ENCODE results near the gene MRPL20. TPM values are rescaled to one million over a fixed set of nuclear protein-coding genes. Genes with fewer than 3 reads are reported as not detected.

MRPL20 gene
- total and polyA plus RNA-seq, 10 donors = 67.4 to 168 (median 101) TPM

DNA sequence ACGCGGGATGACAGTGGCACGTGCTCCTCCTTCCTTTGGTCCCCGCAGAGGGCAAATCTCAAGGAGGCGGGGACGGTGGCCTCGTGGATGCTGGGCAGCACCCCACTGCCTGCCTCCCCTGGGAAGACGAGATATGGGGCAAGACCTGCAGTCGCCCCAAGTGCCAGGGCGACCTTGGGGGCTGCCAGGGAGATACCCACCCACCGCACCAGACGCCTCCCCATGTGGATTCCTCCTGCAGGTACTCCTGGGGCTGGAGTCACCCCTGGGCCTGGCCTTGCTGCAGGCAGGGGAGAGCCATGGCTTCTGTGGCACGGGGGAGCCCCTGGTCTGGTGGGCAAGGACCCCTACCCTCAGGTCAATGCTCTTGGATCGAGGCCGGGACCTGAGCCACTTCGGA lies 26.2 kb downstream of the MRPL20 start:
- TF ChIP-seq POLR2A (IDR thresholded peaks at IDR 0.05) = no peak
- TF ChIP-seq POLR2AphosphoS5 (IDR thresholded peaks at IDR 0.05) = no peak
- TF ChIP-seq, protein P1, sequence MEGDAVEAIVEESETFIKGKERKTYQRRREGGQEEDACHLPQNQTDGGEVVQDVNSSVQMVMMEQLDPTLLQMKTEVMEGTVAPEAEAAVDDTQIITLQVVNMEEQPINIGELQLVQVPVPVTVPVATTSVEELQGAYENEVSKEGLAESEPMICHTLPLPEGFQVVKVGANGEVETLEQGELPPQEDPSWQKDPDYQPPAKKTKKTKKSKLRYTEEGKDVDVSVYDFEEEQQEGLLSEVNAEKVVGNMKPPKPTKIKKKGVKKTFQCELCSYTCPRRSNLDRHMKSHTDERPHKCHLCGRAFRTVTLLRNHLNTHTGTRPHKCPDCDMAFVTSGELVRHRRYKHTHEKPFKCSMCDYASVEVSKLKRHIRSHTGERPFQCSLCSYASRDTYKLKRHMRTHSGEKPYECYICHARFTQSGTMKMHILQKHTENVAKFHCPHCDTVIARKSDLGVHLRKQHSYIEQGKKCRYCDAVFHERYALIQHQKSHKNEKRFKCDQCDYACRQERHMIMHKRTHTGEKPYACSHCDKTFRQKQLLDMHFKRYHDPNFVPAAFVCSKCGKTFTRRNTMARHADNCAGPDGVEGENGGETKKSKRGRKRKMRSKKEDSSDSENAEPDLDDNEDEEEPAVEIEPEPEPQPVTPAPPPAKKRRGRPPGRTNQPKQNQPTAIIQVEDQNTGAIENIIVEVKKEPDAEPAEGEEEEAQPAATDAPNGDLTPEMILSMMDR (IDR thresholded peaks at IDR 0.05 in 8 of 11, conservative IDR thresholded peaks at IDR 0.05 in 3 of 11) = no peak
- Histone ChIP-seq H3K36me3 (peaks cover 0 to 37% (median 14%) of the 10 kb centered on the region in 6 donors), H3K4me1 (peaks cover 4 to 11% (median 5%) of the 10 kb centered on the region in 6 donors), H3K4me3 (no peak overlapping the region), H3K9me3 (no peaks in the 10 kb centered on the region), H3K27me3 (replicated peaks in 1 of 7) (no peaks in the 10 kb centered on the region), H3K27ac (no peak overlapping the region)
- intact Hi-C loops (cut with DNase I; ENCODE audit: low total_unique reads) = no loop called here
- no peak for DNase-seq
- 91 to 99% (median 96%) methylated on average over 15 to 16 of the region's 16 CpGs for WGBS, 5 donors

DNA sequence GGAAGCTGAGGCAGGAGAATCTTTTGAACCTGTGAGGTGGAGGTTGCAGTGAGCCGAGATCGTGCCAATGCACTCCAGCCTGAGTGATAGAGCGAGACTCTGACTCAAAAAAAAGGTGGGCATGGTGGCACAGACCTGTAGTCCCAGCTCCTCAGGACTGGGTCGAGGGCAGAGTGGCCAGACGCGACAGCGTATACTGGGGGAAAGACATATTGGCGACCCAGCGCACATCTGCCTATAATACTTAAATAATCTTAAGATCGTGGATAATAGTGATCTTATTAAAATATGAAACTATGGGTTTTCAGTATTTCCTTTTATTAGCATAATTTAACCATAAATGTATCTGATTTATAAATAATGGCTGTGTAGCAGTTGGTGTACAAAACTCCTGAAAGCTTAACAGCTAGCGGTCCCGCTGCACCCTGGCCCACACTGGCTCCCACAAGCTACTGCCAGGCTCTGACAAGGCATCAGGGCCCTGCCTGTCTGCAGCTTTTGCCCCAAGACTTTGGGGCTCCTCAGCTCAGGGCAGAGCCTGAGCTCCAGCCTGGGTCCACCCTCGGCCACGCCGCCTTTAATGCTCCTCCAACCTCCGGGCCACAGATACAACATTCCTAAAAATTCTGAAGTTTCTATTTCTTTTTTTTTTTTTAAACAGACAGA lies 29.4 kb downstream of the MRPL20 start:
- no peak for DNase-seq
- WGBS, 5 donors = 94 to 97% (median 96%) methylated on average over 16 of the region's 16 CpGs
- no peak overlapping the region for H3K4me3 ChIP-seq
- intact Hi-C loops (cut with DNase I; ENCODE audit: low total_unique reads) = no loop called here
- H3K27ac ChIP-seq = no peak overlapping the region
- TF ChIP-seq POLR2AphosphoS5 (IDR thresholded peaks at IDR 0.05) = no peak
- TF ChIP-seq, protein P1 (IDR thresholded peaks at IDR 0.05 in 8 of 11, conservative IDR thresholded peaks at IDR 0.05 in 3 of 11) = no peak
- TF ChIP-seq POLR2A (IDR thresholded peaks at IDR 0.05) = no peak
- H3K4me1 ChIP-seq = peaks cover 13 to 34% (median 29%) of the 10 kb centered on the region in 6 donors
- no peaks in the 10 kb centered on the region for H3K27me3 ChIP-seq (replicated peaks in 1 of 7)
- H3K36me3 ChIP-seq = peaks cover 0 to 38% (median 9%) of the 10 kb centered on the region in 6 donors
- H3K9me3 ChIP-seq = no peaks in the 10 kb centered on the region

DNA sequence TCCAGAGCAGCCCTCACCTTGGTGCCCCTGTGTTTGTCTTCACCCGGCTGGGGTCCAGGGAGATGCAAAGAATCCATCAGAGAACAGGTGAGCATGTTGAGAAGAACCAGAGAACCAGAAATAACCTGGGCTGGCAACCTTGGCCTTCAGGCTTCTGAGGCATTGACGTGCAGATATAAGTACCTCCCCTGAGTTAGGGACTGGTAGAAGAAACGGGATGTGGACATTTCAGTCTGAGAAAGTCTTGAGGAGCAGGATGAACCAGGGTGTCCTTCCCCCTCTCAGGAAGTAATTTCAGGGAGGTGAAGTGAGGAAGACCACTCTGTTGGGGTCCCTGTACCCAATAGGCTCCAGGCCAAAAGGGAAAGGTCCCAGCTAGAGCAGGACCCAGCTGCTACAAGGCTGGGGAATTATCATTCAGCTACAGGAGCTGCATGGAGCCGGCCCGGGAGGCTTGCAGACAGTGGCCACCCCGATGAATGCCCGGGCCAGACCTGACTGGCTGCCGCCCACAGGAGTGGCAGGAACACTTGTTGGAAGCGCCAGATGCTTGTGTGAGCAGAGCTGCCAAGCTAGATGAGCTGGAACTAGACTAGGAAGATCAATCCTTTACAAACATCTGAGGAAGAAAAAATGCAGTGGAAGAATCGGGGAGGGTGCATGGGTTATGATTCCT lies 30.4 kb downstream of the MRPL20 start:
- 89 to 95% (median 93%) methylated on average over 10 of the region's 10 CpGs for WGBS, 5 donors
- Histone ChIP-seq H3K9me3 (no peaks in the 10 kb centered on the region), H3K27ac (peak overlapping the region in 2 of 8 donors; percentile 98), H3K4me3 (no peak overlapping the region), H3K36me3 (peaks cover 0 to 38% (median 9%) of the 10 kb centered on the region in 6 donors), H3K27me3 (replicated peaks in 1 of 7) (no peaks in the 10 kb centered on the region), H3K4me1 (peaks cover 19 to 41% (median 38%) of the 10 kb centered on the region in 6 donors)
- TF ChIP-seq POLR2AphosphoS5 (IDR thresholded peaks at IDR 0.05) (no peak), POLR2A (IDR thresholded peaks at IDR 0.05) (no peak)
- TF ChIP-seq, protein P1 (IDR thresholded peaks at IDR 0.05 in 8 of 11, conservative IDR thresholded peaks at IDR 0.05 in 3 of 11) = no peak
- no peak for DNase-seq
- intact Hi-C loops (cut with DNase I; ENCODE audit: low total_unique reads) = no loop called here

All from spleen (tissue), 11 donors.